ENCODE measurements around the gene SLC66A3.

The SLC66A3 gene

GRCh38 chr2:11155381-11156035, at the start of gene SLC66A3:
SLC66A3 (plus strand) TSS chr2:11155467; CDS start chr2:11155547, 80 bp downstream.
- Histone ChIP-seq H3K4me3 (ENCODE audit: low read depth, low read length, poor library complexity, severe bottlenecking) (peak within 1 kb of the TSS; percentile 68), H3K27ac (ENCODE audit: low read depth, low read length, poor library complexity, severe bottlenecking) (no peak within 1 kb of the TSS), H4K20me1 (ENCODE audit: insufficient read depth, low read length) (no peaks in the 10 kb centered on the region), H3K9me2 (ENCODE audit: low read depth, low read length) (no peaks in the 10 kb centered on the region), H3K9me3 (ENCODE audit: low read length) (no peaks in the 10 kb centered on the region), H3K4me1 (ENCODE audit: insufficient read depth, low read length, severe bottlenecking) (peaks cover 14% of the 10 kb centered on the region), H3K27me3 (ENCODE audit: insufficient read depth, low read length) (no peaks in the 10 kb centered on the region), H3K36me3 (ENCODE audit: insufficient read depth, low read length) (no peaks in the 10 kb centered on the region), H3K9ac (ENCODE audit: low read length) (peak within 1 kb of the TSS; percentile 75), H3K79me2 (ENCODE audit: insufficient read depth, low read length) (no peaks in the 10 kb centered on the region), H3F3A (ENCODE audit: insufficient read depth, low read length) (no peaks in the 10 kb centered on the region), H3K4me2 (ENCODE audit: low read length) (peak within 1 kb of the TSS; percentile 93), H2AFZ (ENCODE audit: low read length) (peak within 1 kb of the TSS; percentile 48)
- TF ChIP-seq EZH2 (IDR thresholded peaks at IDR 0.05; ENCODE audit: borderline replicate concordance, low read length) (no peak), CTCF (IDR thresholded peaks at IDR 0.05; ENCODE audit: low read length) (no peak)

GRCh38 chr2:11109002-11109401, 46.3 kb upstream of the SLC66A3 start:
- Histone ChIP-seq H3K9me3 (ENCODE audit: low read length) (no peaks in the 10 kb centered on the region), H4K20me1 (ENCODE audit: insufficient read depth, low read length) (no peaks in the 10 kb centered on the region), H3F3A (ENCODE audit: insufficient read depth, low read length) (no peaks in the 10 kb centered on the region), H3K27ac (ENCODE audit: low read depth, low read length, poor library complexity, severe bottlenecking) (no peak overlapping the region), H3K36me3 (ENCODE audit: insufficient read depth, low read length) (no peaks in the 10 kb centered on the region), H3K4me3 (ENCODE audit: low read depth, low read length, poor library complexity, severe bottlenecking) (no peak overlapping the region), H2AFZ (ENCODE audit: low read length) (no peak overlapping the region), H3K27me3 (ENCODE audit: insufficient read depth, low read length) (no peaks in the 10 kb centered on the region), H3K9ac (ENCODE audit: low read length) (no peak overlapping the region), H3K4me2 (ENCODE audit: low read length) (no peak overlapping the region), H3K4me1 (ENCODE audit: insufficient read depth, low read length, severe bottlenecking) (no peaks in the 10 kb centered on the region), H3K9me2 (ENCODE audit: low read depth, low read length) (no peaks in the 10 kb centered on the region), H3K79me2 (ENCODE audit: insufficient read depth, low read length) (no peaks in the 10 kb centered on the region)
- TF ChIP-seq CTCF (IDR thresholded peaks at IDR 0.05; ENCODE audit: low read length) (no peak), EZH2 (IDR thresholded peaks at IDR 0.05; ENCODE audit: borderline replicate concordance, low read length) (no peak)

- no peak overlapping the region for H3K27ac ChIP-seq (ENCODE audit: low read depth, low read length, poor library complexity, severe bottlenecking)
- H4K20me1 ChIP-seq (ENCODE audit: insufficient read depth, low read length), result no peaks in the 10 kb centered on the region
- no peaks in the 10 kb centered on the region for H3K27me3 ChIP-seq (ENCODE audit: insufficient read depth, low read length)
- TF ChIP-seq EZH2 (IDR thresholded peaks at IDR 0.05; ENCODE audit: borderline replicate concordance, low read length) (no peak), CTCF (IDR thresholded peaks at IDR 0.05; ENCODE audit: low read length) (no peak)
- H3K36me3 ChIP-seq (ENCODE audit: insufficient read depth, low read length), result no peaks in the 10 kb centered on the region
- no peak overlapping the region for H3K4me2 ChIP-seq (ENCODE audit: low read length)
- H3K9me3 ChIP-seq (ENCODE audit: low read length), result no peaks in the 10 kb centered on the region
- no peak overlapping the region for H3K4me3 ChIP-seq (ENCODE audit: low read depth, low read length, poor library complexity, severe bottlenecking)
- no peaks in the 10 kb centered on the region for H3K79me2 ChIP-seq (ENCODE audit: insufficient read depth, low read length)
- H3K4me1 ChIP-seq (ENCODE audit: insufficient read depth, low read length, severe bottlenecking), result no peaks in the 10 kb centered on the region
- H2AFZ ChIP-seq (ENCODE audit: low read length), result no peak overlapping the region
- no peaks in the 10 kb centered on the region for H3F3A ChIP-seq (ENCODE audit: insufficient read depth, low read length)
- H3K9me2 ChIP-seq (ENCODE audit: low read depth, low read length), result no peaks in the 10 kb centered on the region
- no peak overlapping the region for H3K9ac ChIP-seq (ENCODE audit: low read length)
Observed at GRCh38 chr2:11112870-11113428, 42.3 kb upstream of the SLC66A3 start.

Data from OCI-LY1 (cell line).